ENCODE results near the gene ANKRD55.

ANKRD55 gene

DNA sequence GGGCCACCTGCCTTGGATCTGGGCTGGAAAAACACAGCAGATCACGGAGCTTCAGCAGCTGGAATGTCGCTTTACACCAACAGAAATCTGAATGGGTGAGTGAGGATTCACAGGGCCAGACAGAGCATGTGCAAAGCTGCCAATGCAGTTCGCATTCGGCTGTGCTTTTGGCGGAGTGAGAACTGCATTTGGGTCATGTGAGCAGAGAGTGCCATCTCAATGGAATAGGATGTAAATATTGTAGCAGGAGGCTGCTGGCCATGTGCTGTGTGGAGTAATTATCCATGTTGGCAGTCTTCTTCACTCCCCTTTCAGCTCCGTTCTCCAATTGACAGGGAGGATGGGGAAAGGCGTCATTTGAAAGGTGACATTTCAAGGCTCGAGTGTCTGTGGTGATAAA, at the start of gene ANKRD55:
ANKRD55 (minus strand) TSS at position 101 of the 400 bp plus-strand sequence. CDS start 417 bp downstream, outside the sequence.
- DNase-seq (ENCODE audit: extremely low read depth, insufficient read length), result no peak
- H3K36me3 ChIP-seq (ENCODE audit: control insufficient read depth, insufficient read depth, low read length), result no peaks in the 10 kb centered on the region
- H3K4me3 ChIP-seq (replicated peaks; ENCODE audit: low read depth, low read length), result no peak within 1 kb of the TSS
- no peaks in the 10 kb centered on the region; the same call in 1 of the 2 replicates for H3K27me3 ChIP-seq (replicated peaks; ENCODE audit: control insufficient read depth, insufficient read depth, low read length)
- TF ChIP-seq, protein P1, sequence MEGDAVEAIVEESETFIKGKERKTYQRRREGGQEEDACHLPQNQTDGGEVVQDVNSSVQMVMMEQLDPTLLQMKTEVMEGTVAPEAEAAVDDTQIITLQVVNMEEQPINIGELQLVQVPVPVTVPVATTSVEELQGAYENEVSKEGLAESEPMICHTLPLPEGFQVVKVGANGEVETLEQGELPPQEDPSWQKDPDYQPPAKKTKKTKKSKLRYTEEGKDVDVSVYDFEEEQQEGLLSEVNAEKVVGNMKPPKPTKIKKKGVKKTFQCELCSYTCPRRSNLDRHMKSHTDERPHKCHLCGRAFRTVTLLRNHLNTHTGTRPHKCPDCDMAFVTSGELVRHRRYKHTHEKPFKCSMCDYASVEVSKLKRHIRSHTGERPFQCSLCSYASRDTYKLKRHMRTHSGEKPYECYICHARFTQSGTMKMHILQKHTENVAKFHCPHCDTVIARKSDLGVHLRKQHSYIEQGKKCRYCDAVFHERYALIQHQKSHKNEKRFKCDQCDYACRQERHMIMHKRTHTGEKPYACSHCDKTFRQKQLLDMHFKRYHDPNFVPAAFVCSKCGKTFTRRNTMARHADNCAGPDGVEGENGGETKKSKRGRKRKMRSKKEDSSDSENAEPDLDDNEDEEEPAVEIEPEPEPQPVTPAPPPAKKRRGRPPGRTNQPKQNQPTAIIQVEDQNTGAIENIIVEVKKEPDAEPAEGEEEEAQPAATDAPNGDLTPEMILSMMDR (IDR thresholded peaks at IDR 0.05; ENCODE audit: insufficient read depth, low read length, poor library complexity, severe bottlenecking), result no peak

DNA sequence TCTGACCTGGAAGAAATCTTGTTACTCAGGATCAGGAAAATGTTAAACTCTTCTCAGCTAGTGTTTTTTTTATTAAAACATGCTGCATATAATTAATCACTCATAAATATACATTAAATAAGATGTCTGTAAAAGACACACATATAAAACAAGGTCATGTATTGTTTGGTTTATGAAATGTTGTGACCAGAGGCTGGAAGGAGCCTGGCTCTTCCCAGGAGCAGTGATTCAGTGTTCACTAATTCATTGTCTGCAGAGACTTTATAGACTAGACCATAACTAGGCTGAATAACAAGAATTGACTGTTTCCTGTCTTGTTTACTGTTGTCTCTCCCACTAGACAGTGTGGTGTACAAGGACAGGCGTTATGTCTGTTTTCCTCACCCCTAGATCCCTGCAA, 49.1 kb upstream of the ANKRD55 start:
- H3K36me3 ChIP-seq (ENCODE audit: control insufficient read depth, insufficient read depth, low read length), result no peaks in the 10 kb centered on the region
- DNase-seq (ENCODE audit: extremely low read depth, insufficient read length), result no peak
- no peak overlapping the region for H3K4me3 ChIP-seq (replicated peaks; ENCODE audit: low read depth, low read length)
- TF ChIP-seq, protein P1 (IDR thresholded peaks at IDR 0.05; ENCODE audit: insufficient read depth, low read length, poor library complexity, severe bottlenecking), result no peak
- no peaks in the 10 kb centered on the region; the same call in none of the 2 replicates for H3K27me3 ChIP-seq (replicated peaks; ENCODE audit: control insufficient read depth, insufficient read depth, low read length)

DNA sequence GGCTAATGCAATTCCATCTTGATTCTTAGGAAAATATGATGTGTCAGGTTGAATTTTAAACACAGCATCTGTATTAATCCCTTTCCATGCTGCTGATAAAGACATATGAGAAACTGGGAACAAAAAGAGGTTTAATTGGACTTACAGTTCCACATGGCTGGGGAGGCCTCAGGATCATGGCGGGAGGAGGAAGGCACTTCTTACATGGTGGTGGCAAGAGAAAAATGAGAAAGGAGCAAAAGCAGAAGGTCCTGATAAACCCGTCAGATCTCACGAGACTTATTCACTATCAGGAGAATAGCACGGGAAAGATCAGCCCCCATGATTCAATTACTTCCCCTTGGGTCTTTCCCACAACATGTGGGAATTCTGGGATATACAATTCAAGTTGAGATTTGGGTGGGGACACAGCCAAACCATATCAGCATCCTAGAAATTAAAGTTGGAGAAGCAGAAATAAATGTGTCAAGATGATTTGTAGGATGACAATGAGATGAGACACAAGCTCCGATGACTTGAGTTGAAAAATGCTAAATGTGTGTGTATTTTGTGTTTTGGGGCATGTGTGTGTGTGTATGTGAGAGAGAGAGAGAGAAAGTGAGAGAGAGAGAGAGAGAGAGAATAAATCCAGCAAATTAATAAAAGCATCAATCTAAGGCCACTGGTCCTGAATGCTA, 48.5 kb upstream of the ANKRD55 start:
- TF ChIP-seq, protein P1 (IDR thresholded peaks at IDR 0.05; ENCODE audit: insufficient read depth, low read length, poor library complexity, severe bottlenecking), result no peak
- Histone ChIP-seq H3K36me3 (ENCODE audit: control insufficient read depth, insufficient read depth, low read length) (no peaks in the 10 kb centered on the region), H3K27me3 (replicated peaks; ENCODE audit: control insufficient read depth, insufficient read depth, low read length) (no peaks in the 10 kb centered on the region; the same call in none of the 2 replicates), H3K4me3 (replicated peaks; ENCODE audit: low read depth, low read length) (no peak overlapping the region)
- DNase-seq (ENCODE audit: extremely low read depth, insufficient read length), result no peak

DNA sequence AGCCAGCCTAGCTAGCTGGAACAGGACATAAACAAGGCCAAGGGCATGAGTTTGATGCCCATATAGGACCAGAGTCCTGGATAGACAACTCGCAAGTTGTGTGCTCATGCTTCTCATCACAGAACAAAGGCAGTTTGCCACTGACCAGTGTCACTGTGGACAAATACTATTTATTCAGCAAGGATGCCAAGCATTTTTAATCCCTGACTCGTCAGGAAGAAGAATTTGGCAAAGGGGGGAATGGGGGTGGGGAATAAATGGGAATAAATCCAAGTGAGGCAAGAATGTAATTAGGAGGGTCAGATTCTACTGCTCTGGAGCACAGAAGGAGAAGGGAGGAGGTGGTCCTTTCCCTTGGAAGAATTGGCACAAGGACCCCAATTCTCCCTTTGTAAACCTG, 46.8 kb upstream of the ANKRD55 start:
- Histone ChIP-seq H3K36me3 (ENCODE audit: control insufficient read depth, insufficient read depth, low read length) (no peaks in the 10 kb centered on the region), H3K27me3 (replicated peaks; ENCODE audit: control insufficient read depth, insufficient read depth, low read length) (no peaks in the 10 kb centered on the region; the same call in none of the 2 replicates), H3K4me3 (replicated peaks; ENCODE audit: low read depth, low read length) (no peak overlapping the region)
- DNase-seq (ENCODE audit: extremely low read depth, insufficient read length), result no peak
- TF ChIP-seq, protein P1 (IDR thresholded peaks at IDR 0.05; ENCODE audit: insufficient read depth, low read length, poor library complexity, severe bottlenecking), result no peak

DNA sequence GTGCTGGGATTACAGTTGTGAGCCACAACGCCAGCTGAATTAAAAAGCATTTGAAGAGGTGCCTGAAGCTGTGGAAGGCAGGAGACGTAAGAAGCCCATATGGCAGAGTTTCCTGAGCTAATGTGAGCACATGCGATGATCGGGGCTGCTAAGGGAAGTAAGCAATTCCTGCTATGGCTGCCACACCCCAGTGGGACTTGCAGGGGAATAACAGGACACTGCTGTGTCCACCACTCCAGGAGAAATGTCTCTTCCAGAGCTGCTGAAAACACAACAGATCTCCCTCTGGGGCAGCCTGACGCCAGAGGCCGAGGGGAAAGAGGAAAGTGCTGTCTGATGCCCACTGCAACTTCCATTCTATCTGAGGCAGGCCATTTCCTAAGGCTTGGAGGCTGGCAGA, 46.2 kb upstream of the ANKRD55 start:
- TF ChIP-seq, protein P1 (IDR thresholded peaks at IDR 0.05; ENCODE audit: insufficient read depth, low read length, poor library complexity, severe bottlenecking), result no peak
- Histone ChIP-seq H3K27me3 (replicated peaks; ENCODE audit: control insufficient read depth, insufficient read depth, low read length) (no peaks in the 10 kb centered on the region; the same call in none of the 2 replicates), H3K4me3 (replicated peaks; ENCODE audit: low read depth, low read length) (no peak overlapping the region), H3K36me3 (ENCODE audit: control insufficient read depth, insufficient read depth, low read length) (no peaks in the 10 kb centered on the region)
- no peak for DNase-seq (ENCODE audit: extremely low read depth, insufficient read length)
